ENCODE data around the gene FHDC1.

FHDC1 gene

GRCh38 chr4:152988721-152989553, 52.8 kb downstream of the FHDC1 start:
- DNase-seq = no peak

DNA sequence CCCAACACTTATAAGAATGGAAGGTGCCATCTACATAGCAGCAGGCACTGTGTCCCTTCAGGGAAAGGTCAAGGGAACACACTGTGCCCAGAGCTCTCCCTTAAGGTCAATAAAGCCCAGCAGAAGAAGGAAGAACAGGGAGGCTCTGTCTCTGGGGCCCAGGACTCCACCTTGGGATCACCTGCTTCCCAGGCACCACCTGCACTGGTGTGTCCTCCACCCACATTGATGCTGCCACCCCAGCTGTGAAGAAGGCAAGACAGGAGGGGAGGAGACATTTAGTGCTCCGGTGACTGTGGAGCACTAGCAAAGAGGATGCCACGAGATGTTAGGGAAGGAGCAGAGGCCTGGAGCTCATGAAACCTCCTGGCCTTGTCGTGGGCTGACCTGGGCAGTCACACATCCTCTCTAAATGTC, 53.4 kb downstream of the FHDC1 start:
- no peak for DNase-seq

DNA sequence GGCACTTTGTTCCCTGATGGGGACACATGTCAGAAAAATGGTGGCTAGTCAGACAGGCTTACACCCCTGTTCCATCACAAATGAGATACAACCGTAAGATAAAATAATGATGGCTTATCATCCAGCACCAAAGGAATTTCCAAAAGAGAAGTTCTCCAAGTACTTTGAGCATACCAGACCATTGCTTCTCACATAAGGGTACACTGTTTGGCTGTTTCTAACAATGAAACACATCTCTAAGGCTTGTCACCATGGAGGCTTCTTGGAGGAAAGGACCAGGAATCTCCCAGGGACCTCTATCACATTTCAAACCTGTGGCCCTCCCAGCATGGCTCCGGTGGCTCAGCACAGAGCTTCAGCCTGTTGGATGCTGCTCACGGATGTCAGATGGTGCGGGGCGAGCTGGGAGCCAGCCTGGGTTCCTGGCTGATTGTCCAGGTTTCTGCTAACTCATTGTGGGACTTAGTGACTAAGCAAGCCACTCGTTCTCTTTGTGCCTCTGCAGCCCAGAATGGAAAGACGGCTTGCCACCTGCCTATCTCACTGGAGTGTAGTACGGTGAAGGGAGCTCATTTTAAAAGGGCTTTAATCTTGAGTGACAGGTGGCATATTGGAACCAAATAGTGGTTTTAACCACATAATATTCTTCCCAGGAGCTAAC, 54.5 kb downstream of the FHDC1 start:
- no peak for DNase-seq

DNA sequence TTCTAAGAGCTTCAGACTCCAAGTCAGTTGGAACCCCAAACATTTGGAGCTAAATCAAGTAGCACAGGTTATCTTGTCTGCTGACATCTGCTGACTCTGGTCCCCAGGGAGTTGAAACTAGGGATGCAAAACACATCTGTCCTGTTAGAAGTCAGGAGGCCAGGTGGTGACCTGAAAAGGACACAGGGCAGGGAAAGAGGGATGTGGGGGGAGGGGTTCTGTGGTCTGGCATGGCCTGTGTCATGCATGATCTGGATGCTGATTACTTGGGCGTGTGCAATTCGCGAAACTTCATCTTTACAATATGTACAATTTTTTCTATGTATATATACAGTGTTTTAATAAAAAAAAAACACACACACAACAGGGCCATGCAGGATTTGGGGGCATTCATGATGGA, 55.3 kb downstream of the FHDC1 start:
- no peak for DNase-seq

- DNase-seq = no peak
Measured at GRCh38 chr4:152992027-152992426, 55.9 kb downstream of the FHDC1 start.

- DNase-seq = no peak
Measured at GRCh38 chr4:152992466-152992865, 56.3 kb downstream of the FHDC1 start.

DNA sequence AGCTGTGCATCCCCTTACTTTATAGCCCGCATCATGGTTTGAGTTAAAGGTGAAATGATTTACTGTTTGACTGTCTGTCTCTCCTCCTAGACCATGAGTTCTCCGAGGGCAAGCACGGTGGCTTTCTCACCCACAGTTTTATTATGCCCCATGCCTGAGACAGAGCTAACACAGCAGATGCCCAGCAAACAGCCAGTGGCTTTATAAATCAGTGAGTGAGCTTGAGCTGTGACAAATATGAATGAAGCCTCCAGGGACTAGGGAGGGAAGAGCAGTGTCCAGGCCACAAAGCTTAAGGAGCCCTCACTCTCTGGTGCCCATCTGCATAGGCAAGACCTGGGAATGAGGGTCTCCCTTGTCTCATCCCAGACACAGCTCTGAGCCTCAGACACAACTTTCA, 57.9 kb downstream of the FHDC1 start:
- DNase-seq = no peak

- DNase-seq = no peak
Measured at GRCh38 chr4:152996111-152996571, 60.0 kb downstream of the FHDC1 start.

DNA sequence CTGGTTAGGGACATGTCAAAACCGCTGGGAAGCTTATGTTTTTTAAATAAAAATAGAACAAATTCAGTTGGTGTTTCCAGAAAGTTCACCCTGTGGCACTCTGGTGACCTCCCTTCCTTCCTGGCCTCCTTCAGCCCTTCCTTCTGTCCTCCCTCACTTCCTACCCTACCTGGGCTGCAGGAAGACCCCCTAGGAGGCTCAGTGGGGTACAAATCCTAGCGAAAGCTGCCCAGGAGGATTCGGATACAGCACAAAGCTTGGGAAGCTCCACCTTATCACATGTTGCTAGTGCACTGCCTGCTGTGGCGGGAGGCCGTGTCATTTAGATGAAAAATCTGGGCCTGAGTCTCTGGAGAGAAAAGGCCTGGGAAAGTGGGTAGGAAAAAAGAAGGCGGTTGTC, 60.5 kb downstream of the FHDC1 start:
- DNase-seq = no peak

DNA sequence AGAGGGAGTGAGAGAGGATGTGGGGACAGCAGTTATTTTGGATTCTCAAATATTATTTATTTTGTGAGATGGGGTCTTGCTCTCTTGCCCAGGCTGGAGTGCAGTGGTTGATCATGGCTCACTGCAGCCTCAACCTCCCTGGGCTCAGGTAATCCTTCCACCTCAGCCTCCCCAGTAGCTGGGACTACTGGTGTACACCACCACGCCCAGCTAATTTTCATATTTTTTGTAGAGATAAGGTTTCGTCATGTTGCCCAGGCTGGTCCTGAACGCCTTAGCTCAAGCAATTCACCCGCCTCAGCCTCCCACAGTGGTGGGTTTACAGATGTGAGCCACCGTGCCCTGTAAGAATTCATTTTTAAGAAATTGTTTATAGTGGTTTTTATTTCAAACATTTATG, 61.2 kb downstream of the FHDC1 start:
- DNase-seq = no peak

DNA sequence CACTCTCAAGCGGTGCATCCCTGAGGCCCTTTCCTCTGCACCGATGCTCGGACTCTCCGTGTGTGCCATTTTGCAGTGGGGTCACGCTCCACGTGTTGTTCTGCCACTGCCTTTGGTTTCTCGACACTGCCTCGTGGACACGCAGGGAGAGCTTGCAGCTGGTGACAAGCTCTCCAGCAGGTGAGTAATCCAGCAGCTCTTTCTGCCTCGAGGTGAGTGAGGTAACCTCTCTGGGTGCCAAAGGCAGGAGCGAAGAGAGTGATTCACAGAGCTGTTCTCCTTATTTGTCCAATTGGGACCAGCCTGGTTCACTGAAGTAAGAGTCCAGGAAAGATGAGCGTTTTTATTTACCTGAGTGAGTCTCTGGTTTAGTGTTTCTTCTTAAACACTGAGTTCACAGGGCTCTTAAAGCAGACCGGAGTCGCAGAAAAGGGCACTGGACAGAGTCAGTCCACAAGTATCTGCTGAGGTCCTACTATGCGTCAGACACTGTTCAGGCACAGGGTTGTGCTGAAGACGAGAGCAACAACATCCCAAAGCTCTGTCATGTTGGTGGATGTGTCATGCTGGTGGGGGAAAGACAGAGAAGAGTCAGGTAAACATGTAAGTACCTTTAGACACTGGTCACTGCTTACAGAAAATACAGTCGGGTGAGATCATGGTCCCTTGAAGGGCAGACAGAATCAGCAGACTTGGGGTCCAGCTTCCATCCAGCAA, 61.8 kb downstream of the FHDC1 start:
- no peak for DNase-seq

- no peak for DNase-seq
Measured at GRCh38 chr4:152998861-152999260, 62.7 kb downstream of the FHDC1 start.

DNA sequence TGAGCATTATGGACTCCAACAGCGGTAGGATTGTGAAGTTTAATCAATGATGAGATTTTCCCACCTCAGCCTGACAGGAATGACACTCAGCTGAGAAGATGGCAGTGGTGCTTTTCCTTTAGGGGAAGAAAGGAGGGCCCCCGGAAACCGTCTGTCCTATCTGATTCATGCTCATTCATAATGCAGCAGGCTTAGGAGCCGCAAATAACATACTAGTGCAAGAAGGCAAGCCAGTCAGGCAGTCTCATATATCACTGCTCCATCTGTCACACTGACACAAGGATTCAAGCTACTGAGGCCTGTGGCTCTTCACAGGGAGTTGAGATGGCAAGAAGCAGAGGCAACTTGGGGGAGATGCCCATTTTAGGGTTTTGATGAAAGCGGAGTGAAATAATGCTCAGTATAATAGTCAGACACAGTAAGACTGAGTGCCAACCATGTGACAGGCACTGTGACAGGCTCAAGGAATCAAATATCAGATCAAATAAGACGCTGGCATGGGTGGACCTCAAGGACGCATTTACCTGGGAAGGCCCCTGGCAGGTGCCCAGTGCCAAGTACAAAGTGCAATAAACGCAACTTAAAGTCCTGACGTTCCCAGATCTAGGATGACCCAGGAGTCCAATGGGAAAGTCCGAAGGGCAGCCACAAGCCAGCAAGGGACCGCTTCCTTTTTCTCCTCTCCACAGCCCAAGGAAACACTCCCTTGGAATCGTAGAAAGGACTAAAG, 63.4 kb downstream of the FHDC1 start:
- no peak for DNase-seq

DNA sequence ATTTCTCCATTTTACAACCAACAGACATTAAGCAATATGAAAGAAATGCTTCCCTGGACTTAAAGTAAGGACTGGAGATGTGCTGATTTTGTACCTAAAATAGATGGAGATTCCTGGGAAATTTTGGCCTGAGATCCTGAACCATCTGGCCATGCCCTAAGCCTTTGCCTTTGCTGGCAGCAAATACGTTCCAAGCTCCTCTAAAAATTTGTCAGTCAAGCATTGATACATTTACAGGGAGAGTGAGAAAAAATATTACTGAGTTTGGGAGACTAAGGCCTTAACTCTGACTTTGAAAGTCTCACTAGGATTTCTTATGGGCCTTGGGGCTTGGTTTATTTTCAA, 63.9 kb downstream of the FHDC1 start:
- DNase-seq = no peak

DNA sequence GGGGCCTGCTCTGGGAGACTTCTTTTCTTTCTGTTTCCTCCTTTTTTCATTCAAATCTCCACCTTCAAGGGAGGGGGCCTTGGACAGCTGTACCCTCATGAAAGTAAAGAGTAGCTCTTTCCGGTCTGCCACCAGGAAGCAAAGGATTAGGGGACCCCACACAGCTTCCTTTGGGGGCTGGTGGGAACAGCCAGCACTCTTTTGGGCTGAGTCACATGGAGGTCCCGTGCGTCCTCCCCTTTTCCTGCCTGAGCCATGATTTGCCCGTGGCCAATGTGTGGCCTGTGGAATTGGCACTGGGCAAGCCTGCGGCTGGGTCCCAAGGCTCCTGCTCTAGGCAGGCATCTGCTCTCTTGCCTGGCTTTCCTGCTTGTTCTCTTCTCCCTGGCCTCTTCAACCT, 65.5 kb downstream of the FHDC1 start:
- DNase-seq = no peak

DNA sequence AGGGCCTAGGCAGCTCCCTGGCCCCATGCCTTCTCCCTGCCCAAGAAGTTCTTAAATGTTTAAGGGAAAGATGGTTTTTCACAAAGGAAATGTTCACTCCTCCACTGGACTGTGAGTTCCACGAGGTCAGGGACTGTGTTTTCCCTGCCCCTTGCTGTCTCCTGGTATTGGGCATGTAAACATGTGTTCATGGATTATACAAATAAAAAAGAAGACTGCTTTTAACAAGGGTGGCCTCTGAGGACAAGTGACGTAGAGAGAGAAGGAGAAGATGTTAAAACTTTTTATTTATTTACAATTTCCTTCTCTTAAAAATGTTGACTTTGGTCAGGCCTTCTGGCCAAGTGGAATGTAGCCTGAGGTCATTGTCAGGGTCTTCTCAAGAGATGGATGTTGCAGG, 66.0 kb downstream of the FHDC1 start:
- no peak for DNase-seq

DNA sequence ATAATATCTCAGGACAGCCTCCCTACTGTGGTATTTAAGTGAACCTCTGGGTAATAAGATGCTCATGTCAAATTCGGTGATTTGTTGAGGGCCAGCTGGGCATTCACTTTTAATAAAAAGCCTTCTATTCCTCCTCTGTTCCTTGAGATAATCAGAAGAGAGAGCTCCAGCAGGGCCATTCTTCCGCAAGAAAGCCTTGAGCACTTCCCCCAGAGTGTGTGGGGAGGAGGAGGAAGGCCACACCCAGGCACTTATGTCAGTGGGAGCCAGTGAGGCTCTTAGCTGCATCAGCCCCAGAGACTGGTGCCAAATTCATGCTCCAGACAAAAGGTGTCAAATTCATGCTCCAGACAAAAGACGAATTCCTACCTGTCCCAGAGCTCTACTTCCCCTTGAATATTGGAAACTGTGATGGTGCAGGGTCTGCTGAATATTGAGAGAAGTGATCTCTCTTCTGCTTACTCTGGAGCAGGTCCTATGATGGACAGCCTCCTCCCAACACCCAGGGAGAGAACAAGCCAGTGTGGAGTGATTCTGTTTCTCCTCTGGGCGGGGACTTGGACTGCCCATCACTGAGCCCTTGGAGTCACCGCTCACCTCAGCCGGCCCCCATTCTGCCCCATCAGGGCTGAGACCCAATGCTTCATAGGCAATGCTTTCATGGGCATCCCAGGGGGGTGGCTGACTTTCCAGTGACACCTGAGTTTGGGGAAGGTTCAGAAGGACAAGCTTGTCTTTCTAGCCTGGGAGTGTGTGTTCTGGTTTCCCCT, 68.1 kb downstream of the FHDC1 start:
- no peak for DNase-seq

GRCh38 chr4:153005899-153006381, 69.8 kb downstream of the FHDC1 start:
- DNase-seq = no peak

DNA sequence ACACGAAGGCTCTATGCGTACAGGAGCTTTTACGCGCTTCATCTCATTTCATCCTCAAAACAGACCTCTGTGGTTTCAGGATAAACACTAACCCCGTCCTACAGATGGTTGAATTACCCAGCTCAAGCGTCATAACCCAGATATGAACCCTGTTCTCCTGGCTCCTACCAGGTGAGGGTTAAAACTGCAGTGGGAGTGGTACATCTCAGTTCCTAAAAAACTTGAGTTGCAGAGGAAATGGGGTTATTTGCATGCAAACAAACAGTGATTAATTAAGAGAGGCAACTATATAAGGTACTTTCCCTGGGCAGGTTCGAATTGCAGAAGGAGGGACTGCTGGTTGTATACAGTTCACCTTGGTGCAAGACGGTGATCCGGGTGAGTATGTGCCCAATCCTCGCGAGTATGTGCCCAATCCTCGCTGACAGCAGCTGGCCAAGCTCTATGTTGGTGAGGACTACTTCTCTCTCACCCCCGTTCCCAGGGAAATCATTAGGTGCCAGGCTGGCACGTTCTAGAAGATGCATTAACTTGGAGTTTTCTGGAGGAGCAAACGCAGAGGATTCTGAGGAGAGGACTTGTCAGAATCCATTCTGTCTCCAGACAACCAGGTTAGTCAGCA, 72.6 kb downstream of the FHDC1 start:
- no peak for DNase-seq

DNA sequence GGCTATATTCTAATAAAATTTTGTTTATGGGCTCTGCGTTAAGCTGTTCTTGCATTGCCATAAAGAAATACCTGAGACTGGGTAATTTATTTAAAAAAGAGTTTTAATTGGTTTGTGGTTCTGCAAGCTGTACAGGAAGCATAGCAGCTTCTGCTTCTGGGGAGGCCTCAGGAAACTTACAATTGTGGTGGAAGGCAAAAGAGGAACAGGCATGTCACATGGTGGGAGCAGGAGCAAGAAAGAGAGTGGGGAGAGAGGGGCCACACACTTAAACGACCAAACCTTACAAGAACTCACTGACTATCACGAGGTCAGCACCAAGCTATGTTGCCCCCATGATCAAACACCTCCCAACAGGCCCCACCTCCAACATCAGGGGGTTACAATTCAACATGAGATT, 74.0 kb downstream of the FHDC1 start:
- no peak for DNase-seq

DNA sequence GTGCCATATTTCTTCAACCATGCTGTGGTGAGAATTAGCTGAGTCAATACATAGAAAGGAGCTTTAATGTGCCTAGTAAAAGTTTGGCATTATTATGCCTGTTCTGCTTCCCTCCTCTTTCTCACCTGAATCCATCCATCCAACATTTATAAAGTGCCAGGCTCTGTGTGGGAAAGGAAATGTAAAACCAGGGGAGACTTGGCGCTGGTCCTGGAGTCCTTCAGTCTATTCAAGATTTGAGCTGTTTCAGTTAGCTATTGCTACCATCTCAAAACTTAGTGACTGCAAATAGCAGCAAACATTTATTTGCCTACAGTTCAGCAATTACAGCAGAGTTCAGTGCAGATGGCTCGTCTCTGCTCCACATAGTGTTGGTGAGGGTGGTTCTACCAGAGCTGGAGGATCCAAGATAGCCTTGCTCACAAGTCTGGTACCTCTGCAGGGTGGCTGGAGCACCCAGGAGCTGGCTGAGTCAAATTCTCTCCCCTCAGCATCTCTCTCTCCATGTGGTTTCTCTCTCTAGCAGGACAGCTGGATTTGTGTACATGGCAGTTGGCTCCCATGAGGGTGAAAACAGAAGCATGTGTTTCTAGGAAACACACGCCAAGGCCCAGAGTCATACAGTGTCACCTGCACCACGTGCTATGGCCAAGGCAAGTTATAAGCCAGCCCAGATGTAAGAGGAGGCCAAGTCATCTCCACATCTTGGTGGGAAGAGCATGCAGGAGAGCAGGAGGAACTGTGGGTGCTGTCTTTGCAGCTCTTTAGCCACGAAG, 77.3 kb downstream of the FHDC1 start:
- no peak for DNase-seq

All from CD4-positive, alpha-beta T cell treated with Interferon alpha-2 for 1 hour (primary cell).